ENCODE measurements around the gene NLGN3. TPM values are rescaled to one million over a fixed set of nuclear protein-coding genes. Genes with fewer than 3 reads are reported as not detected.

NLGN3 gene
- total and polyA plus RNA-seq, 8 donors: 0.12 to 10.7 (median 0.71) TPM; not detected in 2

GRCh38 chrX:71106427-71106826 lies 38.2 kb upstream of the NLGN3 start, which contains the start of gene CXorf65:
CXorf65 (minus strand) TSS chrX:71106740; CDS start chrX:71106556, 184 bp downstream.
- no peak for DNase-seq
- no peak within 1 kb of the TSS for H3K27ac ChIP-seq
- no peaks in the 10 kb centered on the region for H3K9me3 ChIP-seq
- H3K36me3 ChIP-seq: peaks cover 0 to under 1% (median 0%) of the 10 kb centered on the region in 4 donors
- H3K4me3 ChIP-seq: no peak within 1 kb of the TSS
- peaks cover 0 to 13% (median 7%) of the 10 kb centered on the region in 4 donors for H3K4me1 ChIP-seq
- no peaks in the 10 kb centered on the region for H3K27me3 ChIP-seq
- intact Hi-C loops (cut with DNase I; ENCODE audit: low total_unique reads): no loop called here
- TF ChIP-seq POLR2A (IDR thresholded peaks at IDR 0.05) (no peak), EP300 (IDR thresholded peaks at IDR 0.05) (no peak), POLR2AphosphoS5 (IDR thresholded peaks at IDR 0.05) (no peak)
- TF ChIP-seq, protein P1, sequence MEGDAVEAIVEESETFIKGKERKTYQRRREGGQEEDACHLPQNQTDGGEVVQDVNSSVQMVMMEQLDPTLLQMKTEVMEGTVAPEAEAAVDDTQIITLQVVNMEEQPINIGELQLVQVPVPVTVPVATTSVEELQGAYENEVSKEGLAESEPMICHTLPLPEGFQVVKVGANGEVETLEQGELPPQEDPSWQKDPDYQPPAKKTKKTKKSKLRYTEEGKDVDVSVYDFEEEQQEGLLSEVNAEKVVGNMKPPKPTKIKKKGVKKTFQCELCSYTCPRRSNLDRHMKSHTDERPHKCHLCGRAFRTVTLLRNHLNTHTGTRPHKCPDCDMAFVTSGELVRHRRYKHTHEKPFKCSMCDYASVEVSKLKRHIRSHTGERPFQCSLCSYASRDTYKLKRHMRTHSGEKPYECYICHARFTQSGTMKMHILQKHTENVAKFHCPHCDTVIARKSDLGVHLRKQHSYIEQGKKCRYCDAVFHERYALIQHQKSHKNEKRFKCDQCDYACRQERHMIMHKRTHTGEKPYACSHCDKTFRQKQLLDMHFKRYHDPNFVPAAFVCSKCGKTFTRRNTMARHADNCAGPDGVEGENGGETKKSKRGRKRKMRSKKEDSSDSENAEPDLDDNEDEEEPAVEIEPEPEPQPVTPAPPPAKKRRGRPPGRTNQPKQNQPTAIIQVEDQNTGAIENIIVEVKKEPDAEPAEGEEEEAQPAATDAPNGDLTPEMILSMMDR (IDR thresholded peaks at IDR 0.05): no peak
- 55 to 83% (median 60%) methylated on average over 1 of the region's 1 CpG for WGBS, 5 donors

- no peak for DNase-seq
- H3K4me3 ChIP-seq: no peak overlapping the region
- no peaks in the 10 kb centered on the region for H3K9me3 ChIP-seq
- no peaks in the 10 kb centered on the region for H3K36me3 ChIP-seq
- H3K27ac ChIP-seq: no peak overlapping the region
- no peaks in the 10 kb centered on the region for H3K27me3 ChIP-seq
- peaks cover 0 to 13% (median 7%) of the 10 kb centered on the region in 4 donors for H3K4me1 ChIP-seq
- 67 to 82% (median 75%) methylated on average over 4 of the region's 4 CpGs for WGBS, 5 donors
- TF ChIP-seq POLR2AphosphoS5 (IDR thresholded peaks at IDR 0.05) (no peak), EP300 (IDR thresholded peaks at IDR 0.05) (no peak), POLR2A (IDR thresholded peaks at IDR 0.05) (no peak)
- TF ChIP-seq, protein P1 (IDR thresholded peaks at IDR 0.05): no peak
- intact Hi-C loops (cut with DNase I; ENCODE audit: low total_unique reads): no loop called here
These were observed 37.4 kb upstream of the NLGN3 start for GRCh38 chrX:71107245-71107644.

- WGBS, 5 donors: 29 to 63% (median 58%) methylated on average over 1 to 9 of the region's 9 CpGs
- Histone ChIP-seq H3K4me1 (peaks cover 0 to 12% (median 7%) of the 10 kb centered on the region in 4 donors), H3K9me3 (no peaks in the 10 kb centered on the region), H3K27me3 (no peaks in the 10 kb centered on the region), H3K36me3 (no peaks in the 10 kb centered on the region), H3K27ac (no peak overlapping the region), H3K4me3 (peak overlapping the region in 1 of 4 donors; percentile 4)
- intact Hi-C loops (cut with DNase I; ENCODE audit: low total_unique reads): no loop called here
- no peak for DNase-seq
- TF ChIP-seq POLR2AphosphoS5 (IDR thresholded peaks at IDR 0.05): no peak
- no peak for TF ChIP-seq POLR2A (IDR thresholded peaks at IDR 0.05)
- TF ChIP-seq, protein P1 (IDR thresholded peaks at IDR 0.05): no peak
- no peak for TF ChIP-seq EP300 (IDR thresholded peaks at IDR 0.05)
These were observed 36.8 kb upstream of the NLGN3 start for GRCh38 chrX:71107762-71108360.

DNA sequence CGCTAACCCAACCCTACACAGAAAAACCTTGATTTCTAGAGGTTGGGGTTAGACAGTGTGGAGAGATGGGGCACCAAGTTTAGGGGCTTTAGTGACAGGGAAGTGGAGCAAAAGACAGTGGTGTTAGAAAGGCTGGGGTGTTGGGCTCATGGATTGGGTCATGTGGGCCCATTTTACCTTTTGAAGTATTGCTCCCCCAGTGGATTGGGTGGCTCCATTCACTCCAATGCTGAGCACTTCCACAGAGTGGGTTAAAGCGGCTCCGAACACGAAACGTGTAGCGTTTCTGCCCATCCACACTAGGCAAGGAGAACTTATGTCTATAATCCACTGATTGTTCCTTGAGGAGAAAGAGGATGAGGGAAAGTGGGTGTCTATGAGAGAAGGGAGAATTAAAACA lies 35.6 kb upstream of the NLGN3 start:
- Histone ChIP-seq H3K27ac (no peak overlapping the region), H3K9me3 (no peaks in the 10 kb centered on the region), H3K36me3 (no peaks in the 10 kb centered on the region), H3K4me3 (no peak overlapping the region), H3K27me3 (no peaks in the 10 kb centered on the region), H3K4me1 (peaks cover 0 to 3% (median under 1%) of the 10 kb centered on the region in 4 donors)
- intact Hi-C loops (cut with DNase I; ENCODE audit: low total_unique reads): no loop called here
- no peak for DNase-seq
- TF ChIP-seq, protein P1 (IDR thresholded peaks at IDR 0.05): no peak
- TF ChIP-seq POLR2AphosphoS5 (IDR thresholded peaks at IDR 0.05): no peak
- no peak for TF ChIP-seq POLR2A (IDR thresholded peaks at IDR 0.05)
- no peak for TF ChIP-seq EP300 (IDR thresholded peaks at IDR 0.05)
- 75 to 96% (median 83%) methylated on average over 6 of the region's 6 CpGs for WGBS, 5 donors
